ENCODE data around the gene PDE4A.

DNA sequence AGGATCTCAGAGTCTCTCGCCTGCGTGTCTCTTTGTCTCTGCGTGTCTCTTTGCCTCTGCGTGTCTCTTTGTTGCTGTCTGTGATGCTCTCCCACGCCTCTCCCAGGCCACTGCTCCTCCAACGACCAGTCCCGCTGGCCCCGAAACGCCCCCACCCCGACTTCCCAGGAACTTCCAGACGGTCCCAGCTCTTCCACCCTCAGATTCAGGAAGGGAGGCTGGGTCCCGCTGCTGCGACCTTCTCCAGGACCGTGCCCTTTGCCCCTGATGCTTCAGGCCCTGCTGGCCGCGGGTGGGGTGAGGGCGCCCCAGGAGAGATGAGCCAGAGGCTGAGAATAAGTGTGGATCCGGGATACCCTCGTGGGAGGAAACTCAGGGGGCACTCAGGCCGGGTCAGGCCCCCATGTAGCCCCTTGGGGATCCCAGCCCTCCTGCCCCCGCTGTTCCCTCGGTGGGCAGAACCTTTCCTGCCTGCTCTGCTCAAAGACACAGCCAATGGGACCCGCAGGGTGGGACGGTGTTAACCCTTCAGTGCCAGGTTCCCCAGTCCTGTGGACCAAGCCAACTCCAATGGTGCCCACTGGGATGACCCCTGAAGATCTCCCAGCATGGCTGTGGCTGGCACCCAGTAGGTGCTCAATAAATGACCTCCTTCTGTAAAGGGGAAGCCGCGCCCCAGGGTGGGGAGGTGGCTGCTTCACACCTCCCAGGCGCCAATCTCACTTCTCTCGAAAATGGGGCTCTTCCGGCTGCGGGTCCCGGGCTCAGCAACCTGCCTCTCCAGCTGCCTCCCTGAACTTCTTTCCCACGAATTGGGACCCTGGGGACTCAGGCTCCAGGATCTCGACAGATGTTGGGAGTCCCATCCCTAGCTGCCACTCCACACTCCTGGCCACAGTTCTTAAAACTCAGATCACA, 98.4 kb downstream of the PDE4A start:
- TF ChIP-seq EZH2 (IDR thresholded peaks at IDR 0.05; ENCODE audit: insufficient read depth, poor library complexity, severe bottlenecking) (no peak), EZH2phosphoT487 (IDR thresholded peaks at IDR 0.05; ENCODE audit: insufficient read depth, low read depth) (no peak)
